ENCODE results near the gene VPS26C.

Gene VPS26C

DNA sequence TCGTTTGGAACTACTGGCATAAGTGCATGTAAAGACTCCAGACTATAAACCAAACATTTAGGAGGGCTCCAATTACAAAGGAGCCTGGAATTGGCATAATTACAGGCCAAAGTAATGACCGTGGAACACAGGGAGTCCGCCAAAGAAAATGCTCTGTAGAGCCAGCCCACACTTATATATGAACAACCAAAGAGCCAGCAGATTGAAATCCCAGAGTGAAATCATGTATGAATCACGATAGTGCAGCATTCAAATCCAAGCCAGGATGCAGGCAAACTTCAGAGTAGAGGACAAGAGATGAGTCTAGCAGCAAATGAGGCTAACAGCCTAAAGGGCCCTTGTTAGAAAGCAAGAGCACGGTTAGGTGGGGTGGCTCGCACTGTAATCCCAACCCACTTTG is 13.1 kb downstream of the VPS26C start:
- Histone ChIP-seq H3K9ac (ENCODE audit: low read depth, low read length, poor library complexity, severe bottlenecking) (no peak overlapping the region), H3K4me1 (ENCODE audit: insufficient read depth, low read length, poor library complexity, severe bottlenecking) (peaks cover 28% of the 10 kb centered on the region), H3K36me3 (ENCODE audit: insufficient read depth, low read length) (no peaks in the 10 kb centered on the region), H3K9me3 (ENCODE audit: insufficient read depth, low read depth, low read length) (no peaks in the 10 kb centered on the region), H4K20me1 (ENCODE audit: insufficient read depth, low read length, poor library complexity, severe bottlenecking) (no peaks in the 10 kb centered on the region), H3F3A (ENCODE audit: low read depth) (peaks cover 14% of the 10 kb centered on the region; the same call in 1 of the 2 replicates), H3K79me2 (ENCODE audit: insufficient read depth, low read length) (peaks cover 80% of the 10 kb centered on the region), H3K4me2 (ENCODE audit: low read depth, low read length, poor library complexity, severe bottlenecking) (no peak overlapping the region), H2AFZ (ENCODE audit: low read length) (no peak overlapping the region), H3K9me2 (replicated peaks; ENCODE audit: low read depth, low read length) (no peaks in the 10 kb centered on the region), H3K4me3 (ENCODE audit: low read length, poor library complexity, severe bottlenecking) (no peak overlapping the region), H3K27me3 (ENCODE audit: insufficient read depth, low read length, poor library complexity, severe bottlenecking) (no peaks in the 10 kb centered on the region)
- TF ChIP-seq, protein P1, sequence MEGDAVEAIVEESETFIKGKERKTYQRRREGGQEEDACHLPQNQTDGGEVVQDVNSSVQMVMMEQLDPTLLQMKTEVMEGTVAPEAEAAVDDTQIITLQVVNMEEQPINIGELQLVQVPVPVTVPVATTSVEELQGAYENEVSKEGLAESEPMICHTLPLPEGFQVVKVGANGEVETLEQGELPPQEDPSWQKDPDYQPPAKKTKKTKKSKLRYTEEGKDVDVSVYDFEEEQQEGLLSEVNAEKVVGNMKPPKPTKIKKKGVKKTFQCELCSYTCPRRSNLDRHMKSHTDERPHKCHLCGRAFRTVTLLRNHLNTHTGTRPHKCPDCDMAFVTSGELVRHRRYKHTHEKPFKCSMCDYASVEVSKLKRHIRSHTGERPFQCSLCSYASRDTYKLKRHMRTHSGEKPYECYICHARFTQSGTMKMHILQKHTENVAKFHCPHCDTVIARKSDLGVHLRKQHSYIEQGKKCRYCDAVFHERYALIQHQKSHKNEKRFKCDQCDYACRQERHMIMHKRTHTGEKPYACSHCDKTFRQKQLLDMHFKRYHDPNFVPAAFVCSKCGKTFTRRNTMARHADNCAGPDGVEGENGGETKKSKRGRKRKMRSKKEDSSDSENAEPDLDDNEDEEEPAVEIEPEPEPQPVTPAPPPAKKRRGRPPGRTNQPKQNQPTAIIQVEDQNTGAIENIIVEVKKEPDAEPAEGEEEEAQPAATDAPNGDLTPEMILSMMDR (conservative IDR thresholded peaks at IDR 0.05; ENCODE audit: low read length) = no peak
- no peak for TF ChIP-seq EZH2phosphoT487 (IDR thresholded peaks at IDR 0.05; ENCODE audit: borderline replicate concordance)

DNA sequence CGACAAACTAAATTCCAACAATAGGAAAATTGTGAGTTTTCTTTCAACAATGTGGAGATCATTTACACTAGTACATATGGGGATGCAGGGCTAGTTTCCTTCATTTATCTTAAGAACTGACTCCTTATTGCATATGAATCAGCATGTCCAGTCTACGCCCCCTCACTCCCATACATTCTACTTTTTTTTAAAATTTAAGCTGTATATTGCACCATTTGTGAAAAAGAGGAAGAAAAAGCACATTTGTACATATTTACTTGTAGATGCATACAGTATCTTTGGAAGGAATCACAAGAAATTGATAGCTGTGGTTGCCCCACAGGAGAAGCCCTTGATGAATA is 15.9 kb downstream of the VPS26C start:
- TF ChIP-seq, protein P1 (conservative IDR thresholded peaks at IDR 0.05; ENCODE audit: low read length) = no peak
- no peak for TF ChIP-seq EZH2phosphoT487 (IDR thresholded peaks at IDR 0.05; ENCODE audit: borderline replicate concordance)
- no peak overlapping the region for H2AFZ ChIP-seq (ENCODE audit: low read length)
- H3K4me2 ChIP-seq (ENCODE audit: low read depth, low read length, poor library complexity, severe bottlenecking) = no peak overlapping the region
- no peaks in the 10 kb centered on the region for H3K9me3 ChIP-seq (ENCODE audit: insufficient read depth, low read depth, low read length)
- no peaks in the 10 kb centered on the region for H3K27me3 ChIP-seq (ENCODE audit: insufficient read depth, low read length, poor library complexity, severe bottlenecking)
- H3K79me2 ChIP-seq (ENCODE audit: insufficient read depth, low read length) = peaks cover 98% of the 10 kb centered on the region
- no peaks in the 10 kb centered on the region for H3K9me2 ChIP-seq (replicated peaks; ENCODE audit: low read depth, low read length)
- no peaks in the 10 kb centered on the region for H4K20me1 ChIP-seq (ENCODE audit: insufficient read depth, low read length, poor library complexity, severe bottlenecking)
- H3K9ac ChIP-seq (ENCODE audit: low read depth, low read length, poor library complexity, severe bottlenecking) = no peak overlapping the region
- no peak overlapping the region for H3K4me3 ChIP-seq (ENCODE audit: low read length, poor library complexity, severe bottlenecking)
- H3F3A ChIP-seq (ENCODE audit: low read depth) = no peaks in the 10 kb centered on the region
- H3K4me1 ChIP-seq (ENCODE audit: insufficient read depth, low read length, poor library complexity, severe bottlenecking) = peaks cover 20% of the 10 kb centered on the region
- H3K36me3 ChIP-seq (ENCODE audit: insufficient read depth, low read length) = no peaks in the 10 kb centered on the region

DNA sequence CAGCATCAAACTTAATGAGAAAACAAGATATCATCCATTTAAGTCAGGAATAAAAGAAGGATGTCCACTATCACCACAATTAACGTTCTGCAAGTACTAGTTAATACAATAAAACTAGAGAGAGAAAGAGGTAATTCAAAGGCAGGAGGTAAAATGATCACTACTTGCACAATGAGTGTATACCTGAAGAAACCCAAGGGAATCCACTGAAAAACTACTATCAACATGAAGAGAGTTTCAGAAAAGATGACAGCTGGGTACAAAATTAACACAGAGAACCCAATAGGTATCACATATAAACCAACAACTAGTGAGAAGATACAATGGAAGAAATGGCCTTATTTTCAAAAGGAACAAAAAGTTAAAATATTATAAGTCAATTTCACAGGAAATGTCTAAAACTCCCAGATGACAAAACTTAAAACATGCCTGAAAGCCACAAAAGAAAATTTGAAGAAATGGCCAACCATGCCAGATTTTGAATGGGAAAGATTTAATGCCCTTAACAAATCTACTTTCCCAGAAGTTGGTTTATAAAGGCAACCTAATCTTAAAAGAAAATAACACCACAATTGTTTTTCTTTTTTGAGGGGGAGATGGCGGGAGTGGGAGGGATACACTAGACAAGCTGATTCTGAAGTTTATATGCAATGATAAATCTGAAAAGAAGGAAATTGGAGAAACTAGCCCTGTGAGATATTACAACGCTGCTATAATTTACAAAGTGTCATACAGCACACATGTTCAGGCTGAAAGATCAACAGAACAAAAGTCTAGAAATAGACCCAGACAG is 17.8 kb downstream of the VPS26C start:
- H3K4me2 ChIP-seq (ENCODE audit: low read depth, low read length, poor library complexity, severe bottlenecking) = no peak overlapping the region
- H3K9me3 ChIP-seq (ENCODE audit: insufficient read depth, low read depth, low read length) = no peaks in the 10 kb centered on the region
- H3K27me3 ChIP-seq (ENCODE audit: insufficient read depth, low read length, poor library complexity, severe bottlenecking) = no peaks in the 10 kb centered on the region
- no peak overlapping the region for H3K9ac ChIP-seq (ENCODE audit: low read depth, low read length, poor library complexity, severe bottlenecking)
- no peaks in the 10 kb centered on the region for H3K36me3 ChIP-seq (ENCODE audit: insufficient read depth, low read length)
- H3K79me2 ChIP-seq (ENCODE audit: insufficient read depth, low read length) = peaks cover 99% of the 10 kb centered on the region
- H3K4me3 ChIP-seq (ENCODE audit: low read length, poor library complexity, severe bottlenecking) = no peak overlapping the region
- H3F3A ChIP-seq (ENCODE audit: low read depth) = no peaks in the 10 kb centered on the region
- H3K4me1 ChIP-seq (ENCODE audit: insufficient read depth, low read length, poor library complexity, severe bottlenecking) = peaks cover 30% of the 10 kb centered on the region
- H4K20me1 ChIP-seq (ENCODE audit: insufficient read depth, low read length, poor library complexity, severe bottlenecking) = no peaks in the 10 kb centered on the region
- H3K9me2 ChIP-seq (replicated peaks; ENCODE audit: low read depth, low read length) = no peaks in the 10 kb centered on the region
- TF ChIP-seq EZH2phosphoT487 (IDR thresholded peaks at IDR 0.05; ENCODE audit: borderline replicate concordance) = no peak
- TF ChIP-seq, protein P1 (conservative IDR thresholded peaks at IDR 0.05; ENCODE audit: low read length) = no peak
- no peak overlapping the region for H2AFZ ChIP-seq (ENCODE audit: low read length)
